Measurements from ENCODE around the gene RELN. TPM values are rescaled to one million over a fixed set of nuclear protein-coding genes. Genes with fewer than 3 reads are reported as not detected.

Gene RELN
- total RNA-seq, 1 experiment from 2014 or later, result 0.20 TPM

DNA sequence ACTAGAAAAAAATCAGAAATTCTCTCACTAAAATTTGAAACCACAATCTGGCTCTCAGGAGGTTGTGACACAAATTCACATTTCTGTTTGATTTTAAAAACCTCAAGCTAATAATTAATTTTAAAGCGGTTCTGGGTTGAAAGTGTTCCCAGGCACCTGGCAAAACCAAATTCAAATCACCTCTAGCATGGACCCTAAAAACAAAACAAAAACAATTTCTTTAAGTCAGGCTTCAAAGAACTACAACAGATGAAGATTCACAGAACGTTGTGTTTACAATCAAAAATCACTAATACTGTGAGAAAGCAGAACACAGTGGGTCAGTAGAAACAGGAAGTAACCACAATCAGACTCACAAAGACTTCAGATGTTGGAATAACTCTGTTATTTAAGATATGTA, 7.2 kb upstream of the RELN start:
- Mint-ChIP-seq H3K4me1 (peaks cover 3% of the 10 kb centered on the region), H3K27me3 (ENCODE audit: low read depth) (peaks cover 12% of the 10 kb centered on the region), H3K9me3 (no peaks in the 10 kb centered on the region), H3K36me3 (no peaks in the 10 kb centered on the region), H3K27ac (no peak overlapping the region), H3K4me3 (no peak overlapping the region)
- no peak for DNase-seq (ENCODE audit: low spot score)
- TF ChIP-seq, protein P1, sequence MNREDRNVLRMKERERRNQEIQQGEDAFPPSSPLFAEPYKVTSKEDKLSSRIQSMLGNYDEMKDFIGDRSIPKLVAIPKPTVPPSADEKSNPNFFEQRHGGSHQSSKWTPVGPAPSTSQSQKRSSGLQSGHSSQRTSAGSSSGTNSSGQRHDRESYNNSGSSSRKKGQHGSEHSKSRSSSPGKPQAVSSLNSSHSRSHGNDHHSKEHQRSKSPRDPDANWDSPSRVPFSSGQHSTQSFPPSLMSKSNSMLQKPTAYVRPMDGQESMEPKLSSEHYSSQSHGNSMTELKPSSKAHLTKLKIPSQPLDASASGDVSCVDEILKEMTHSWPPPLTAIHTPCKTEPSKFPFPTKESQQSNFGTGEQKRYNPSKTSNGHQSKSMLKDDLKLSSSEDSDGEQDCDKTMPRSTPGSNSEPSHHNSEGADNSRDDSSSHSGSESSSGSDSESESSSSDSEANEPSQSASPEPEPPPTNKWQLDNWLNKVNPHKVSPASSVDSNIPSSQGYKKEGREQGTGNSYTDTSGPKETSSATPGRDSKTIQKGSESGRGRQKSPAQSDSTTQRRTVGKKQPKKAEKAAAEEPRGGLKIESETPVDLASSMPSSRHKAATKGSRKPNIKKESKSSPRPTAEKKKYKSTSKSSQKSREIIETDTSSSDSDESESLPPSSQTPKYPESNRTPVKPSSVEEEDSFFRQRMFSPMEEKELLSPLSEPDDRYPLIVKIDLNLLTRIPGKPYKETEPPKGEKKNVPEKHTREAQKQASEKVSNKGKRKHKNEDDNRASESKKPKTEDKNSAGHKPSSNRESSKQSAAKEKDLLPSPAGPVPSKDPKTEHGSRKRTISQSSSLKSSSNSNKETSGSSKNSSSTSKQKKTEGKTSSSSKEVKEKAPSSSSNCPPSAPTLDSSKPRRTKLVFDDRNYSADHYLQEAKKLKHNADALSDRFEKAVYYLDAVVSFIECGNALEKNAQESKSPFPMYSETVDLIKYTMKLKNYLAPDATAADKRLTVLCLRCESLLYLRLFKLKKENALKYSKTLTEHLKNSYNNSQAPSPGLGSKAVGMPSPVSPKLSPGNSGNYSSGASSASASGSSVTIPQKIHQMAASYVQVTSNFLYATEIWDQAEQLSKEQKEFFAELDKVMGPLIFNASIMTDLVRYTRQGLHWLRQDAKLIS (CRISPR knock-in tag; IDR thresholded peaks at IDR 0.05; ENCODE audit: borderline replicate concordance), result no peak
- no peak for TF ChIP-seq ZNF219 (CRISPR knock-in tag; IDR thresholded peaks at IDR 0.05; ENCODE audit: borderline replicate concordance)
- TF ChIP-seq HMGXB4 (CRISPR knock-in tag; IDR thresholded peaks at IDR 0.05), result no peak
- TF ChIP-seq, protein P2, sequence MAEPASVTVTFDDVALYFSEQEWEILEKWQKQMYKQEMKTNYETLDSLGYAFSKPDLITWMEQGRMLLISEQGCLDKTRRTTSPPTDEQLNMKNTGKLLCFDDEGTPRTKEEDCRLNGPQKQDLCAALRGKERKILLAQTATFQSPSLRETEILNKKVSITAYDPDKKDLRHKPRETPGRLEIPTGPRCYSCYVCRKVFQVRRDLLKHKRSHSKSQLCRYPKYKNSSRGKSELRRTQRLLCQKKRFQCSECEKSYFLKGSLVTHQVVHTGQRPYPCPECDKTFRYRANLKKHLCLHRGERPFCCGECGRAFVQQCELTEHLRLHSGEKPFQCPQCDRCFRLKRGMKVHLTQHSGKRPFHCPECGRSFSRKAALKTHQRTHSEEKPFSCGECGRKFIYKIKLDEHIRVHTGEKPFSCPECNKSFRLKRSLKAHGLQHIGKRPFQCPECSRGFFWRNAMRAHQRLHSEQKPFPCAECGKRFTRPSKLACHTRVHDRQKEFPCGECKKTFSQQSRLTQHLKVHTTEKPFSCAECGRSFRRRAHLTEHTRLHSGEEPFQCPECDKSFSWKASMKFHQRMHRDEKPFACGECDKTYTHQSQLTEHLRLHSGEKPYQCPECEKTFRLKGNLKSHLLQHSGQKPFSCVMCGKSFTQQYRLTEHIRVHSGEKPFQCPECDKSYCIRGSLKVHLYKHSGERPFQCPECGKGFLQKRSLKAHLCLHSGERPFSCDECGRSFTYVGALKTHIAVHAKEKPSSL (CRISPR knock-in tag; conservative IDR thresholded peaks at IDR 0.05), result no peak
- TF ChIP-seq CREB1 (CRISPR knock-in tag; IDR thresholded peaks at IDR 0.05), result no peak
- no peak for TF ChIP-seq ETV6 (CRISPR knock-in tag; IDR thresholded peaks at IDR 0.05)
- TF ChIP-seq ZBTB21 (CRISPR knock-in tag; IDR thresholded peaks at IDR 0.05; ENCODE audit: borderline replicate concordance), result no peak
- TF ChIP-seq ZNF532 (CRISPR knock-in tag; IDR thresholded peaks at IDR 0.05; ENCODE audit: borderline replicate concordance), result no peak
- TF ChIP-seq FOXJ3 (CRISPR knock-in tag; IDR thresholded peaks at IDR 0.05; ENCODE audit: borderline replicate concordance), result no peak
- TF ChIP-seq MLX (CRISPR knock-in tag; IDR thresholded peaks at IDR 0.05), result no peak
- no peak for TF ChIP-seq ZNF317 (CRISPR knock-in tag; IDR thresholded peaks at IDR 0.05; ENCODE audit: borderline replicate concordance, low read depth)
- TF ChIP-seq TP53 (CRISPR knock-in tag; IDR thresholded peaks at IDR 0.05), result no peak
- no peak for TF ChIP-seq GTF2I (CRISPR knock-in tag; conservative IDR thresholded peaks at IDR 0.05)
- no peak for TF ChIP-seq ZNF263 (CRISPR knock-in tag; IDR thresholded peaks at IDR 0.05; ENCODE audit: low read depth)
- ChIA-PET CTCF (no interaction called here), POLR2A (no interaction called here)
- ATAC-seq, result no peak
